Measurements from ENCODE around the gene ZXDC.

- no peak for TF ChIP-seq PREB (CRISPR knock-in tag; IDR thresholded peaks at IDR 0.05)
- TF ChIP-seq FOSL1 (tag; conservative IDR thresholded peaks at IDR 0.05), result no peak
- no peak for TF ChIP-seq EZH2 (IDR thresholded peaks at IDR 0.05; ENCODE audit: borderline replicate concordance, low read depth, low read length)
- no peak for TF ChIP-seq SRSF3 (IDR thresholded peaks at IDR 0.05; ENCODE audit: insufficient read depth, low read length)
- no peak for TF ChIP-seq E2F1 (CRISPR knock-in tag; IDR thresholded peaks at IDR 0.05)
- no peak for TF ChIP-seq CTCF (IDR thresholded peaks at IDR 0.05 in 2 of 3, conservative IDR thresholded peaks at IDR 0.05 in 1 of 3; ENCODE audit: insufficient read depth in 2 of 3, low read depth in 1 of 3, low read length in 3 of 3)
- no peak for TF ChIP-seq IRF1 (CRISPR knock-in tag; IDR thresholded peaks at IDR 0.05; ENCODE audit: borderline replicate concordance)
- no peak for TF ChIP-seq PRDM10 (IDR thresholded peaks at IDR 0.05; ENCODE audit: partially characterized antibody)
- no peak for TF ChIP-seq RBM39 (optimal IDR thresholded peaks at IDR 0.05; ENCODE audit: low read depth, low read length)
- no peak for TF ChIP-seq NR2F6 (CRISPR knock-in tag; IDR thresholded peaks at IDR 0.05)
- no peak for TF ChIP-seq MEF2D (tag; conservative IDR thresholded peaks at IDR 0.05; ENCODE audit: low read depth)
Measured at GRCh38 chr3:126500016-126500415, 24.3 kb upstream of the ZXDC start.
